ENCODE results near the gene TESK2. TPM values are rescaled to one million over a fixed set of nuclear protein-coding genes. Genes with fewer than 3 reads are reported as not detected.

Gene TESK2
- total RNA-seq, 4 donors from 2014 or later, result 16.5 to 30.5 (median 23.2) TPM

DNA sequence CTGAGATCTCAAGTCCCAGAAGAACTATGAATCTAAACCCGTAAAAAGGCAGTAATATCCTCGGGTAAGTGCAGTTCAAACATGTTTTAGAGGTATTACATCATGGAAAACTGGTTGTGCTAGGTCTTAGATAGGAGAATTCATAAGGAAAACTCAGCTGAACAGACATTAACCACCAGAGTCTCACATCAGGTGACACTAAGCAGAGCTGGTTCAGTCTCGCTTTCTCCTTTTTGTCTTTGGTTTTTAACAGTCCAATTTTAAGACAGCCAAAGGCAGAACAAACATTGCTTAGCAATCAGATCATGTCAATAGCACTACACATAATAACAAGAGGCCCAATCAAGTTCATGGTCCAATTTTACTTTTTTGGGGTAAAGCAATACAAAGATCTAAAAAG is 87.7 kb downstream of the TESK2 start:
- TF ChIP-seq, protein P1, sequence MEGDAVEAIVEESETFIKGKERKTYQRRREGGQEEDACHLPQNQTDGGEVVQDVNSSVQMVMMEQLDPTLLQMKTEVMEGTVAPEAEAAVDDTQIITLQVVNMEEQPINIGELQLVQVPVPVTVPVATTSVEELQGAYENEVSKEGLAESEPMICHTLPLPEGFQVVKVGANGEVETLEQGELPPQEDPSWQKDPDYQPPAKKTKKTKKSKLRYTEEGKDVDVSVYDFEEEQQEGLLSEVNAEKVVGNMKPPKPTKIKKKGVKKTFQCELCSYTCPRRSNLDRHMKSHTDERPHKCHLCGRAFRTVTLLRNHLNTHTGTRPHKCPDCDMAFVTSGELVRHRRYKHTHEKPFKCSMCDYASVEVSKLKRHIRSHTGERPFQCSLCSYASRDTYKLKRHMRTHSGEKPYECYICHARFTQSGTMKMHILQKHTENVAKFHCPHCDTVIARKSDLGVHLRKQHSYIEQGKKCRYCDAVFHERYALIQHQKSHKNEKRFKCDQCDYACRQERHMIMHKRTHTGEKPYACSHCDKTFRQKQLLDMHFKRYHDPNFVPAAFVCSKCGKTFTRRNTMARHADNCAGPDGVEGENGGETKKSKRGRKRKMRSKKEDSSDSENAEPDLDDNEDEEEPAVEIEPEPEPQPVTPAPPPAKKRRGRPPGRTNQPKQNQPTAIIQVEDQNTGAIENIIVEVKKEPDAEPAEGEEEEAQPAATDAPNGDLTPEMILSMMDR (IDR thresholded peaks at IDR 0.05), result no peak
- TF ChIP-seq POLR2A (IDR thresholded peaks at IDR 0.05), result no peak
- no peak overlapping the region for H3K4me3 ChIP-seq
- no peaks in the 10 kb centered on the region for H3K27me3 ChIP-seq
- H3K9me3 ChIP-seq, result no peaks in the 10 kb centered on the region
- no peaks in the 10 kb centered on the region for H3K36me3 ChIP-seq
- no peaks in the 10 kb centered on the region for H3K4me1 ChIP-seq
- H3K27ac ChIP-seq, result no peak overlapping the region
- no peak for DNase-seq

DNA sequence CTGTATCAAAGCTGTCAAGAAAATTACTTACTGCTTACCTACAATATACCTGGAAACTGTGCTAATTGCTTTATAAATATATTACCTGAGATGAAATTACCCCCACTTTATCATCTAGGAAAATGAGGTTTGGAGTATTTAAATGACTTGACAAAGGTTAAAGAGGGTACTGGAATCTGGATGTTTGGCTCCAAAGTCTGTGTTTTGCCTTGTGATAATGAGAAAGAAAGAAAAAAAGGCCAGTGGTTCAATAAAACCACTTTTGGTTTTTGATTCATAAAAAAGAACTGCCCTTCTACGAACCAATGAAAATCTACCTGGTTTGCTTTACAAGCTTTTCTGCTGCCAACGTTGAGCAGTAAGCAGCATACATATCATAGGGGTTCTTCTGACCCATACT is 89.4 kb downstream of the TESK2 start:
- Histone ChIP-seq H3K36me3 (no peaks in the 10 kb centered on the region), H3K4me3 (no peak overlapping the region), H3K27ac (no peak overlapping the region), H3K9me3 (no peaks in the 10 kb centered on the region), H3K4me1 (no peaks in the 10 kb centered on the region), H3K27me3 (no peaks in the 10 kb centered on the region)
- TF ChIP-seq POLR2A (IDR thresholded peaks at IDR 0.05), result no peak
- TF ChIP-seq, protein P1 (IDR thresholded peaks at IDR 0.05), result no peak
- no peak for DNase-seq

DNA sequence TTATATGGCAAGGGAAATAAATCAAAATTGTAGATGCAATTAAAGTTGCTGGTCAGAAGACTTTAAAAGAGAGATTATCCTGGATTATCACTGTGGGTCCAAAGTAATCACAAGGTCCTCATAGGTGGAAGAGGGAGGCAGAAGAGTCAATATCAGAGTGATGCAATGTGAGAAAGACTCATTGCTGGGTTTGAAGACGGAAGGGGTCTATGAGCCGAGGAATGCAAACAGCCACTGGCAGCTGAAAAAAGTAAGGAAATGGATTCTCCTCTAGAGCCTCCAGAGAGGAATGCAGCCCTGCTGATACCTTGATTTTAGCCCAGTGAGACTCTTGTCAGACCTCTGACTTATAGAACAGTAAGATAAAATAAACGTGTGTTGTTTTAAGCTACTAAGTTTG is 90.9 kb downstream of the TESK2 start:
- H3K4me1 ChIP-seq, result no peaks in the 10 kb centered on the region
- DNase-seq, result no peak
- H3K4me3 ChIP-seq, result no peak overlapping the region
- TF ChIP-seq, protein P1 (IDR thresholded peaks at IDR 0.05), result no peak
- TF ChIP-seq POLR2A (IDR thresholded peaks at IDR 0.05), result no peak
- no peaks in the 10 kb centered on the region for H3K36me3 ChIP-seq
- H3K27ac ChIP-seq, result no peak overlapping the region
- H3K9me3 ChIP-seq, result no peaks in the 10 kb centered on the region
- H3K27me3 ChIP-seq, result no peaks in the 10 kb centered on the region

DNA sequence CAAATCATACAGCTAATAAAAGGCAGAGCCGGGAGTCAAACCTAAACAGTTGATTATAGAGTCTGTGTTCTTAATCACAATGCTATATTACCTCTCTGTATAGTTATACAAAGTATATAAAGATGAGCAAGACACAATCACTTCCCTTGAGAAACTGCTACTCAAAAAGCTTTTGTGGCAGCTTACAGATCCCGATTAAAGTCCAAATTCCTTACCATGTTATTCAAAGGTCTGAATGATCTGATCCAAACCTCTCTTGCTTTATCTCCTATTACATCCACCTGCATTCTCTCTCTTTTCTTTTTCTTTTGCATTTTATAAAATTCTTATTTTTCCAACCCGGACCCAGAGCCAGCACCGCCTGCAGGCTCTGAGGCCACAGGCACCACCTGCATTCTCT is 93.7 kb downstream of the TESK2 start:
- Histone ChIP-seq H3K9me3 (no peaks in the 10 kb centered on the region), H3K27ac (no peak overlapping the region), H3K27me3 (no peaks in the 10 kb centered on the region), H3K4me1 (peaks cover 0 to 9% (median 0%) of the 10 kb centered on the region in 4 donors), H3K4me3 (no peak overlapping the region), H3K36me3 (no peaks in the 10 kb centered on the region)
- TF ChIP-seq, protein P1 (IDR thresholded peaks at IDR 0.05), result no peak
- no peak for TF ChIP-seq POLR2A (IDR thresholded peaks at IDR 0.05)
- DNase-seq, result no peak

DNA sequence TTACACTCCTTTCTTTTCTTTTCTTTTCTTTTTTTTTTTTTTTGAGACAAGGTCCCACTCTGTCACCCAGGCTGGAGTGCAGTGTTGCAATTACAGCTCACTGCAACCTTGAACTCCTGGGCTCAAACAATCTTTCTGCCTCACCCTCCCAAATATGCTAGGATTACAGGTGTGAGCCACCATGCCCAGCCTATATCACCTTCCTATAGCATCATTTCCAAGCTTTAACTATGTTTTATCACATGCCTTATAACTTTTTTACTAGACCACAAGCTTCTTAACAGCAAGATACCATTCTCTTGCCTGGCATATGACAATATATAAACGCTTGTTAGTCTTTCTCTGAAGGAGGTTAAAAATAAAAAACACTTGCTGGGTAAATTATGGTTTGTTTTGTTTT is 95.4 kb downstream of the TESK2 start:
- Histone ChIP-seq H3K9me3 (no peaks in the 10 kb centered on the region), H3K36me3 (no peaks in the 10 kb centered on the region), H3K4me1 (peaks cover 0 to 9% (median 0%) of the 10 kb centered on the region in 4 donors), H3K27ac (no peak overlapping the region), H3K4me3 (no peak overlapping the region), H3K27me3 (no peaks in the 10 kb centered on the region)
- no peak for DNase-seq
- no peak for TF ChIP-seq POLR2A (IDR thresholded peaks at IDR 0.05)
- TF ChIP-seq, protein P1 (IDR thresholded peaks at IDR 0.05), result no peak

DNA sequence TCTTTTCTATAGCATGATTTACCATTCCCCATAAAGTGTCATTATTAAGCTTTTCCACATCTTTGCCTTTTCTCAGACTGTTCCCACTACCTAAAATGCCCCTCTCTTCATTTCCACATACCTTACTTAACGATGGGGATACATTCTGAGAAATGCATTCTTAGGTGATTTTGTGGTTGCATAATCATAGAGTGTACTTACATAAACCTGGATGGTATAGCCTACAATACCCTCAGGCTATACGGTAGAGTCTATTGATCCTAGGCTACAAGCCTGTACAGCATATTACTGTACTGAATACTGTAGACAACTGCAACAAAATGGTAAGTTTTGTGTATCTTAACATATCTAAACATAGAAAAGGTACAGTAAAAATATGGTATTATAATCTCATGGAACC is 95.9 kb downstream of the TESK2 start:
- DNase-seq, result no peak
- Histone ChIP-seq H3K4me3 (no peak overlapping the region), H3K27ac (peak overlapping the region in 1 of 4 donors; percentile 76), H3K4me1 (peaks cover 0 to 9% (median 0%) of the 10 kb centered on the region in 4 donors), H3K9me3 (no peaks in the 10 kb centered on the region), H3K36me3 (no peaks in the 10 kb centered on the region), H3K27me3 (no peaks in the 10 kb centered on the region)
- TF ChIP-seq, protein P1 (IDR thresholded peaks at IDR 0.05), result no peak
- no peak for TF ChIP-seq POLR2A (IDR thresholded peaks at IDR 0.05)

Measured in Peyer's patch (tissue), 4 donors.